ENCODE measurements around the gene LENG9. TPM values are rescaled to one million over a fixed set of nuclear protein-coding genes. Genes with fewer than 3 reads are reported as not detected.
A peak's percentile ranks its signal among the peaks of the same experiment; 100 is the strongest.
"Not testable (repeated sequence)": the region's sequence is repeated elsewhere in the genome, so short reads cannot be mapped to it uniquely, and the experiment has no call there.

The LENG9 gene
- total RNA-seq, 2 donors from 2014 or later = 3.1 to 4.4 TPM

DNA sequence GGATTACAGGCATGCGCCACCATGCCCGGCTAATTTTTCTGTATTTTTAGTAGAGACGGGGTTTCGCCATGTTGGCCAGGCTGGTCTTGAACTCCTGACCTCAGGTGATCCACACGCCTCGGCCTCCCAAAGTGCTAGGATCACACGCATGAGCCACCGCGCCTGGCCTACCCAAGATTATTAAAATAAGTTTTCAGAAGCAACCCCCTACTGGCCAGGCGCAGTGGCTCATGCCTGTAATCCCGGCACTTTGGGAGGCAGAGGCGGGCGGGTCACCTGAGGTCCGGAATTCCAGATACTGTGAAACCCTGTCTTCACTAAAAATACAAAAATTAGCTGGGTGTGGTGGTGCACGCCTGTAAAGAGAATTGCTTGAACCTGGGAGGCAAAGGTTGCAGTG lies 17.2 kb downstream of the LENG9 start:
- not testable (repeated sequence) for H3K27ac Mint-ChIP-seq; H3K4me3 Mint-ChIP-seq; H3K9me3 Mint-ChIP-seq; H3K27me3 Mint-ChIP-seq; ATAC-seq (replicated peaks)
- H3K4me1 Mint-ChIP-seq = peaks cover 20% of the 10 kb centered on the region
- peaks cover 83% of the 10 kb centered on the region for H3K36me3 Mint-ChIP-seq (ENCODE audit: low read depth)

DNA sequence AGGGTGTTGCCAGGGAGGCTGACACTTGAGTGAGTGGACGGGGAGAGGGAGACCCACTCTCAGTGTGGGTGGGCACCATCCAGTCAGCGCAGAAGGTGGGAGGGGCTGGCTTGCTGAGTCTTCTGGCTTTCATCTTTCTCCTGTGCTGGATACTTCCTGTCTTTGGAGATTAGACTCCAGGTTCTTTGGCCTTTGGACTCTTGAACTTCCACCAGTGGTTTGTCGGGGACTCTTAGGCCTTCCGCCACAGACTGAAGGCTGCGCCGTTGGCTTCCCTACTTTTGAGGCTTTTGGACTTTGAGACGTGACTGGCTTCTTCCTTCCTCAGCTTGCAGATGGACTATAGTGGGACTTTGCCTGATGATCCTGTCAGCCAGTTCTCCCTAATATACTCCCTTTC lies 18.8 kb downstream of the LENG9 start:
- H3K4me1 Mint-ChIP-seq = peaks cover 7% of the 10 kb centered on the region
- H3K27ac Mint-ChIP-seq = no peak overlapping the region
- ATAC-seq (replicated peaks) = no peak
- no peak overlapping the region for H3K4me3 Mint-ChIP-seq
- H3K9me3 Mint-ChIP-seq = no peaks in the 10 kb centered on the region
- peaks cover 67% of the 10 kb centered on the region for H3K36me3 Mint-ChIP-seq (ENCODE audit: low read depth)
- no peaks in the 10 kb centered on the region for H3K27me3 Mint-ChIP-seq

DNA sequence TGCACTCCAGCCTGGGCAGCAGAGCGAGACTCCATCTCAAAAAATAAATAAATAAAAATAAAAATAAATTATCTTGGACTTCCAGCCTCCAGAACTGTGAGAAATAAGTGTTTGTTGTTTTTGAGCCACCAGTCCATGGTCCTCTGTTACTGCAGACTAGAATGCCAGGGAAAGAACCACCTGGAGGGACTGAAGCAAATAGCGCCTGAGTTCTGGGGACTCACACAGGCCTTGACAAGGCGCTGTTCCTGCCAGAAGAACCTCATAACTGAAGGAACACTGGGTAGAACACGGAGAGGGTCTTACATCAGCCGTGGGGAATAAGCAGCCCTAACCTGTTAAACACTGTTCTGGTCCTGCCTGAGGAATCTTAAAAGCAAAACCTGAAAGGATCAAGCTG lies 22.9 kb downstream of the LENG9 start:
- no peak for ATAC-seq (replicated peaks)
- H3K9me3 Mint-ChIP-seq = no peaks in the 10 kb centered on the region
- H3K27me3 Mint-ChIP-seq = no peaks in the 10 kb centered on the region
- H3K27ac Mint-ChIP-seq = no peak overlapping the region
- H3K4me1 Mint-ChIP-seq = peaks cover 9% of the 10 kb centered on the region
- H3K4me3 Mint-ChIP-seq = no peak overlapping the region
- H3K36me3 Mint-ChIP-seq (ENCODE audit: low read depth) = peaks cover 36% of the 10 kb centered on the region

DNA sequence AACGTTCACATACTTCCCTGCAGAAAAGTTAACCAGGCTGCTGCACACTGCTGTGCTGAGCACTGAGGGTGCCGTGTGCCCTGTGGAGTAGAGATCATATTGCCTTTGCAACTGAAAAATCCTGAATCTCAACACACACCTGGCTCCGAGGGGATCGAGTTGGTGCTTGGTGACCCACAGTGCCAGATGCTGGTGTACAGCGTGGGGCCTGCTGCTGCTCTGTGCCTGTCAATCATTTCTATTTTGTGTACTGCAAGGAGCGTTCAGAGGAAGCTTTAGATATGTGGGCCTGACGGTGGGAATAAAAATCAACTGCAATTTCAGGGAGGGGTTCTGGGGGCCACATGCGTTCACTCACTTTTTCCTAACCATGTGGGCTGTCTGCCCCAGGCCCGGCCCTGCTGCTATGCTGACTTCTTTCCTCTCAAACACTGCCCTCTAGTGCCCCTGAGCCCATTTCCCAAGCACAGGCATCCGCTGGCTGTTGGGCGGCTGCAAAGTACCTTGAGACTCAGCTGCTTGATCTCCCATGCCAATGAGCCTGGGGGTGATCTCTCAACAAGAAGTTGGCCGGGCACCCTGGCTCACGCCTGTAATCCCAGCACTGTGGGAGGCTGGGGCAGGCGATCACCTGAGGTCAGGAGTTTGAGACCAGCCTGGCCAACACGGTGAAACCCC lies 24.3 kb downstream of the LENG9 start:
- peak; percentile 29 for ATAC-seq (replicated peaks)
- peaks cover 18% of the 10 kb centered on the region for H3K4me1 Mint-ChIP-seq
- peaks cover 23% of the 10 kb centered on the region for H3K36me3 Mint-ChIP-seq (ENCODE audit: low read depth)
- no peak overlapping the region for H3K27ac Mint-ChIP-seq
- H3K9me3 Mint-ChIP-seq = no peaks in the 10 kb centered on the region
- H3K4me3 Mint-ChIP-seq = no peak overlapping the region
- no peaks in the 10 kb centered on the region for H3K27me3 Mint-ChIP-seq

DNA sequence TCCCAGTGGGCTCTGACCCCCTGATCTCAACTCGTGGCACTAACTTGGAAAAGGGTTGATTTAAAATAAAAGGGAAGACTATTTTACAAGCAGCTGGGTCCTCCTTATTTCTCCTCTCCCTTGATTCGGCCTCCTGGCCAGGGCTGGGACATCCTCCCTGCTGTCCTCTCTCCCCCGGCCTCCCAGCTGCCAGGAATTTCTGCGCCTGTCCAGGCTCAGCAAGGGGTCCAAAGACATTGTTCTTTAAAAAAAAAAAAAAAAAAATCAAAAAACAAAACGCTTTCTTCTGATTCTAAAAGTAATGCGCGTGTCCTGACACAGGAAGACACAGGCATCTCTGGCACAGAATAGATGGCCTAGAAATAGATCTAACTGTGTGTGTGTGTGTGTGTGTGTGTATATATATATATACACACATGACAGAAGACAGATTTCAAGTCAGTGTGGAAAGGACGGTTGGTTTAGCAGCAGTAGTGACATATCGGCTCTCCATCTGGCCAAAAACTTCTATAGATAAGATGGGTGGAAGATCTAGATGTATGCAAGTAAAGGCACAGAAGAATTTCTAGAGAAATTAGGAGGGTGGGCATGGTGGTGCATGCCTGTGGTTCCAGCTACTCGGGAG lies 26.8 kb downstream of the LENG9 start:
- Mint-ChIP-seq H3K27me3 (no peaks in the 10 kb centered on the region), H3K4me3 (no peak overlapping the region), H3K36me3 (ENCODE audit: low read depth) (peaks cover under 1% of the 10 kb centered on the region), H3K9me3 (no peaks in the 10 kb centered on the region), H3K4me1 (peaks cover 18% of the 10 kb centered on the region), H3K27ac (no peak overlapping the region)
- no peak for ATAC-seq (replicated peaks)

DNA sequence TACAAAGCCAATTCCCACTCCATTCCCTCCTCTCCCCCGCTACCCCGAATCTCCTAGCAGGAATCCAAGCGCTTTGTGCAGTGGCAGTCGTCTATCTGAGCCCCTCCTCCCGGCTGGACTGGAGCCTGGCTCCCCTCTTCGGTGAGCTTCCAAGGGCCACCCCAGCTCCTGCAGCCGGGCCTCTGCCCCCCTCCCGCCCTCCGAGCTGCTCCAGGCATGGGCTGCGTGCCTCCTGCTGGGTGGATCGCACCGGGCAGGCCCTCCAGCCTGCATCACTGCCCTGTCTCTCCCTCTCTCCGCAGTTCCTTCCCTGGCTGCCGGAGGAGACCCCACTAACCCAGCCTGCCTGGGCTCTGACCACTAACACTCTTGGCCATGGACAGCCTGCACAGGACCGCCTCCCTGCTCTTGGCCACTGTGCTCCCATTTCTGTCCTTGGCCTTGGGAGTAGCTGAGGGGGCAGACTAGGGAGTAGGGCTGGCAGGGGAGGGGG lies 27.5 kb downstream of the LENG9 start:
- peaks cover 5% of the 10 kb centered on the region for H3K27me3 Mint-ChIP-seq
- no peak overlapping the region for H3K27ac Mint-ChIP-seq
- no peaks in the 10 kb centered on the region for H3K9me3 Mint-ChIP-seq
- ATAC-seq (replicated peaks) = no peak
- H3K4me3 Mint-ChIP-seq = no peak overlapping the region
- H3K4me1 Mint-ChIP-seq = peaks cover 22% of the 10 kb centered on the region
- H3K36me3 Mint-ChIP-seq (ENCODE audit: low read depth) = no peaks in the 10 kb centered on the region

DNA sequence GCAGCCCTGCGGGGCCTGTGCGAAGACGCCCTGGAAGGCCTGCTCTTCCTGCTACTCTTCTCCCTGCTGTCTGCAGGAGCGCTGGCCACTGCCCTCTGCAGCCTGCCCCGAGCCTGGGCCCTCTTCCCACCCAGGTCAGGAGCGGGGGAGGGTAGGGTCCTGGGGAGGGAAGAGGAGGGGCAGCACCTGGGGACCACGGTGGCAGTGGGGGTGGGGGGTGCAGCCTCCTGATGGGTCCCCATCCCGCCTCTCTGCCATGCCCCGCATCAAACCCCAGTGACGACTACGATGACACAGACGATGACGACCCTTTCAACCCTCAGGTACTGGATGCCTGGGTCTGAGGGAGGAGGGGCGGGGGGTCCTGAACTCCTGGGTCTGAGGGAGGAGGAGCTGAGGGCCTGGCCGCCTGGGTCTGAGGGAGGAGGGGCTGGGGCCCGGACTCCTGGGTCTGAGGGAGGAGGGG lies 28.0 kb downstream of the LENG9 start:
- Mint-ChIP-seq H3K27me3 (peaks cover 6% of the 10 kb centered on the region), H3K27ac (no peak overlapping the region), H3K36me3 (ENCODE audit: low read depth) (no peaks in the 10 kb centered on the region), H3K4me1 (peaks cover 24% of the 10 kb centered on the region), H3K4me3 (no peak overlapping the region), H3K9me3 (no peaks in the 10 kb centered on the region)
- no peak for ATAC-seq (replicated peaks)

DNA sequence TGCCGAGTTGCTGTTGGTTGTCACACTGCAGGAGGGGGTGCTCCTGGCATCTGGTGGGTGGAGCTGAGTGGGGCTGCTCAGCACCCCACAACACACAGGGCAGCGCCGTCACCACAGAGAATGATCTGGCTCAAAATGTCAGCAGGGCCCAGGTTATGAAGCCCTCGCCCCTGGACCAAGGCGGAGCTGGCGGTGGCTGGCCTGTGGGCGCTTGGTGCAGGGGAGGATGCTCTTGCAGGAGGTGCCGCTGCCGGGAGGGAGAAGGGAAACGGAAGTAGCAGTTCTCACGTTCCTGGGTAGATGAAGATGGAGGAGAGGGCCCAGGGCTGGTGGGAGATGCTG lies 28.7 kb downstream of the LENG9 start:
- Mint-ChIP-seq H3K4me1 (peaks cover 24% of the 10 kb centered on the region), H3K27me3 (peaks cover 6% of the 10 kb centered on the region), H3K27ac (peak overlapping the region; percentile 63), H3K9me3 (no peaks in the 10 kb centered on the region), H3K36me3 (ENCODE audit: low read depth) (no peaks in the 10 kb centered on the region), H3K4me3 (no peak overlapping the region)
- no peak for ATAC-seq (replicated peaks)

DNA sequence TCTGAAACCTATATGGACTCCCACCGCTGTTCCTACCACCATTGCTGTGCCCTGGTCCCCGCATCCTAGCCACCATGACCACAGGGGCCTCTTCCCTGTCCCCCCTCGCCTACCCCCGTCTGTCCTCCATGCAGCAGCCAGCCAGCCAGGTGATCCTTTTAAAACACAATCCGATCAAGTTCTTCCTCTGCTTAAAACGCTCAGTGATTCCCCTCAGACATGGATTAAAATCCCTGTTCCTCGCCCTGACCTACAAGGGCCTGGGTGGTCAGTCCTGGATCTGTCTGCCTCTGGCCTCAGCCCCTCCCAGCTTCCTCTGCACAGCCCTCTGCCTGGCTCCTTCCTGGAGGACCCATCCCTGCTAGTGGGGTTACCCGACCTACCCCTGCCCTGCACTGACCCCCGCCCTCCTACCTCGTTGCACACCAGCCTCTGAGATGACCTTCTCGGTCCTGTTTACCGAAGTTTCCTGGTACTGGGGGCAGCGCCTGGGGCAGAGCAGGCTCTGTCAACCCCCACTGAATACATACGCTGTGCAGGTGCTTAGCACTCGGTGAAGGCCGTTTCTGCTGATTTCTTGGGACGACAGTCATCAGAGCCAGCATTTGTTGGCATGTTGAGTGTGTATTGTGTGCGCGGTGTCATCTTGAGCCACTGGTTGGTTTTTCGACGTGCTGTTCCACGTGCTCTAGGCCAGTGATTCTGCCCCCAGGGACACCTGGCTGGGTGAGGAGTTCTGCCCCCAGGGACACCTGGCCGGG lies 29.3 kb downstream of the LENG9 start:
- no peak overlapping the region for H3K4me3 Mint-ChIP-seq
- peaks cover 7% of the 10 kb centered on the region for H3K27me3 Mint-ChIP-seq
- H3K9me3 Mint-ChIP-seq = no peaks in the 10 kb centered on the region
- no peak for ATAC-seq (replicated peaks)
- no peaks in the 10 kb centered on the region for H3K36me3 Mint-ChIP-seq (ENCODE audit: low read depth)
- peak overlapping the region; percentile 63 for H3K27ac Mint-ChIP-seq
- peaks cover 24% of the 10 kb centered on the region for H3K4me1 Mint-ChIP-seq

DNA sequence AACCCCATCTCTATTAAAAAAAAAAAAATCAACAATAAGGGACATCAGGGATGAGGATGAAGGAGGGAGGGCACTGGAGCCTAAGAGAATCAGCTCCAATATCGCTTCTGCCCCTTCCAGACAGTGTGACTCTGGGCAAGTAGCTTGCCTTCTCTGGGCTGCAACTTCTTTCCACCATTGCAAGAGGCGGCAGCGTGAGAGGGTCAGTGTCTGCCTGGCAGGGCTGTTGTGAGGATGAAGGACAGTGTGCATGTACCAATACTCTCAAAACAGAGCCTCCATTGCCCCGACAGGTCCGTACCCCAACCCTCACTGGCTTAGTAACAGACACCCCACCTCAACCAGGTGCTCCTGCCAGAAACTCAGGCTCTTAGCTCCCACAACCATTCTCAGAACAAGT lies 29.9 kb downstream of the LENG9 start:
- H3K9me3 Mint-ChIP-seq = no peaks in the 10 kb centered on the region

DNA sequence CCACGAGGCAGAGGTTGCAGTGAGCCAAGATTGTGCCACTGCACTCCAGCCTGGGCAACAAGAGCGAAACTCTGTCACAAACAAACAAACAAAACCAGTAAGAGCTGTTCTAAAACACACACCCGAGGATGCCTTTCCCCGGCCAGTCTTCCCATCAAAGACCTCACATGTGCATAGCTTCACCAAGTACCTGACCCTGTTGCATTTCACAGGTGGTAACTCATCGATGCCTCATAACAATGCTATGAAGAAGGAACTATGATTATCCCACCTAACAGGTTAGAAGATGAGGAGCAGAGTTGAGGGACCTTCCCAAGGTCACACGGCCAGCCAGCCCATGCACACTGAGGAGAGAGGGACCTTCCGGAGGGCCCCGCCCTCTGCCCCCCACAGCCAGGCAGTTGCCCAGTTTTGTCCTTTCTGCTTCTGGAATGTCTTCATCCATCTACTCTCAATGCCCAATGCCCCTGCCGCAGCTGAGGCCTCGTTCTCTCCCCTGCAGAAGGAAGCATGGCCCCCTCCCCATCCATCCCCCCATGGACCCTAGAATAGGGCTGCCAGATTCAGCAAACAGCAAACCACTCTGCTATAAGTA lies 31.3 kb downstream of the LENG9 start:
- no peak overlapping the region for H3K27ac Mint-ChIP-seq
- peaks cover 11% of the 10 kb centered on the region for H3K27me3 Mint-ChIP-seq
- H3K36me3 Mint-ChIP-seq (ENCODE audit: low read depth) = no peaks in the 10 kb centered on the region
- H3K4me1 Mint-ChIP-seq = peaks cover 24% of the 10 kb centered on the region
- no peak overlapping the region for H3K4me3 Mint-ChIP-seq
- ATAC-seq (replicated peaks) = no peak
- no peaks in the 10 kb centered on the region for H3K9me3 Mint-ChIP-seq

More for the DNA sequence above, 29.9 kb downstream of the LENG9 start:
- Mint-ChIP-seq H3K27me3 (peaks cover 11% of the 10 kb centered on the region), H3K36me3 (ENCODE audit: low read depth) (no peaks in the 10 kb centered on the region), H3K4me3 (no peak overlapping the region), H3K27ac (no peak overlapping the region), H3K4me1 (peaks cover 24% of the 10 kb centered on the region)
- no peak for ATAC-seq (replicated peaks)

DNA sequence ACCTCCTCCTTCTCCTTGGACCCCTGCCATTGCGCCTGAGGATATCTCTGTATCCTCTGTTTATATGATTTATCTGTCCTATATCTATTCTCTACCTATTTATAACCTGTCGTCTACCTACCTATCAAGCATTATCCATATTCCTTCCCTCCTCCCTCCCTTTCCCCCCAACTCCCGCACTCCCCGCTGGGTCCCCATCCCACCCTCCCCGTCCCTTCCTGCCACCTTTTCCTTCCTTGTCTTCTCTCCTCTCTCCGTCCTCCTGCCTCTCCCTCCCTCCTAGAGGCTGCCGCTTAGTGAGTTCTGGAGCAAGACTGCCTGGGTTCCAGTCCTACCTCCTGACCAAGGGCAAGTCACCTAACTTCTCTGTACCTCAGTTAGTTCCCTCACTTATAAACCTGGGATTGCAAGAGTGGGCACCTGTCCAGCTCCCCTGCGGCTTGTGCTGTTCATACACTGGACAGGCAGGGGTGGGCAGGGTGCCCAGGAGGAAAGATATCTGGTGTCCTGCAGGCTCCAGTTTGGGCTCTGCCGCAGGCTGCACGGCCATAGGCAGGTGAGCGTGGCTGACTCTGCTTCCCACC lies 32.2 kb downstream of the LENG9 start:
- no peak overlapping the region for H3K4me3 Mint-ChIP-seq
- H3K27ac Mint-ChIP-seq = no peak overlapping the region
- H3K9me3 Mint-ChIP-seq = no peaks in the 10 kb centered on the region
- peaks cover 14% of the 10 kb centered on the region for H3K27me3 Mint-ChIP-seq
- no peak for ATAC-seq (replicated peaks)
- peaks cover 16% of the 10 kb centered on the region for H3K4me1 Mint-ChIP-seq
- no peaks in the 10 kb centered on the region for H3K36me3 Mint-ChIP-seq (ENCODE audit: low read depth)

DNA sequence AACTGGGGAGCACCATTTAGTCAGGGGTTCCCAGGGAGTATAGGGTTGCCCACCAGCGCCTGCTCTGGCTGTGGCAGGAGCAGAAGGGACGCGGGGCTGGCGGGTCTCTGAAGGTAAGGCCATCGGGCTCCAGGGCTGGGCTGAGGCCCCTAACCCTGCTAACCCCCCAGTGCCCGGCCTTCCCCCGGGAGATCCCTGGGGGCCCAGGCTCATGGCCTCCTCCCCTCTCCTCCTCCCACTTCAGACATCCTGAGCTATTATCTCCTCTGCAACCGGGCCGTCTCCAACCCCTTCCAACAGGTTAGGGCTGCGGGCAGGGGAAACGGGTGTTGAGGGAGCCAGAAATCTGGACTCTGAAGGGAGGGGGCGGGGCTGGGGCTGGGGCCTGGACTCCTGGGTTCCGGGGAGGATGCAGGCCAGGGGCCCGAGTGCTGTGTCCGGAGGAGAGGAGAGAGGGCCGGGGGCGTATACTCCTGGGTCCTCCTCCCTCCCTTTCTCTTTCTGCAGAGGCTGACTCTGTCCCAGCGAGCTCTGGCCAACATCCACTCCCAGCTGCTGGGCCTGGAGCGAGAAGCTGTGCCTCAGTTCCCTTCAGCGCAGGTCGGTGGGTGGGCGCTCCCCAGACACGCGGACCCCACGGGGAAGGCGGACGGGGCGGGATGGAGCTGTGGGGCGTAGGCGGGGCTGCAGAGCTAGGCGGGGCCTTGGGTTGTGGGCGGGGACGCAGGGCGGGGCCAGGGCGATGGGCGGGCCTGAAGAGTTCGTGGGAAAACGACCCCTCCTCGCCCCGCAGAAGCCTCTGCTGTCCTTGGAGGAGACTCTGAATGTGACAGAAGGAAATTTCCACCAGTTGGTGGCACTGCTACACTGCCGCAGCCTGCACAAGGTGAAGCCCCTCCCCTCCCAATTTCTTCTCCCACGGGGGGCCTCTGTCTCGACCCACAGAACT lies 33.0 kb downstream of the LENG9 start:
- Mint-ChIP-seq H3K9me3 (no peaks in the 10 kb centered on the region), H3K36me3 (ENCODE audit: low read depth) (no peaks in the 10 kb centered on the region), H3K27me3 (peaks cover 14% of the 10 kb centered on the region), H3K4me3 (no peak overlapping the region), H3K4me1 (peaks cover 15% of the 10 kb centered on the region), H3K27ac (no peak overlapping the region)
- peak; percentile 66 for ATAC-seq (replicated peaks)
